ENCODE results near the gene FAM181B. TPM values are rescaled to one million over a fixed set of nuclear protein-coding genes. Genes with fewer than 3 reads are reported as not detected.

FAM181B gene
- total and polyA plus RNA-seq, 2 donors (not counting 3 experiments of a cell fraction or from before 2014, with no cell fraction given), result not detected

DNA sequence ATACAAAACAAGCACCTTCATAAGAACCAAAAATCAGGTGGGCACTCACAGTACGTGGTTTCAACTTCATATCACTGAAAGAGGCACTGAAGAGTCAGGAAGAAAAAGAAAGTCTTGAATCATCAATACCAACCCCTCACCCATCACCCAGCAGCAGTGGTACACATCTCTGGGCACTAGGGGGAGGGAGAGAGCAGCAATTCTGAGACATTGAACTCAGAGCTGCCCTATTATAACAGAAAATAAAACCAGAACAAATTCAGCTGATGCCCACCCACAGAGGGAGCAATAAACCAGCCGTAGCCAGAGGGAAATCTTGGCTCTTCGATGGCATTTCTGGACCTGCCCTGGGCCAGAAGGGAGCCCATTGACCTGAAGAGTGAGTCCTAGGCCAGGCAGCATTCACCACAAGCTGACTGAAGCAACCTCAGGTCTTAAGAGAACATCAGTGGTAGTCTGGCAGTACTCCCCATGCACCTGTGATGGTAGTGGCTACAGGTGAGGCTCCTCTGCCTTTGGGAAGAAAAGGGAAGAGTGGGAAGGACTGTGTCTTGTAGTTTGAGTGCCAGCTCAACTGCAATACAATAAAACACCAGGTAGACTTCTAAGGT lies 42.2 kb upstream of the FAM181B start:
- dilution Hi-C loops (cut with MboI; ENCODE audit: extremely low pct_ligation_motif_present, low sequenced_read_pairs), result no loop called here
- Histone ChIP-seq H3K27ac (ENCODE audit: insufficient read depth, low read depth, low read length) (no peak overlapping the region), H3K4me3 (replicated peaks in 1 of 3; ENCODE audit: insufficient read depth in 1 of 3, low read depth in 1 of 3, low read length in 3 of 3) (no peak overlapping the region), H3K4me1 (ENCODE audit: control insufficient read depth, extremely low read depth, insufficient read depth, low read length) (peaks cover 2% of the 10 kb centered on the region), H3K9ac (replicated peaks; ENCODE audit: extremely low read depth, insufficient read depth, low read length) (no peak overlapping the region), H3K36me3 (ENCODE audit: control insufficient read depth in 2 of 2, extremely low read depth in 1 of 2, insufficient read depth in 2 of 2, low read length in 2 of 2) (no peaks in the 10 kb centered on the region), H3K9me3 (replicated peaks; ENCODE audit: control insufficient read depth, insufficient read depth, low read length) (no peaks in the 10 kb centered on the region), H2AFZ (ENCODE audit: low read depth, low read length) (peak overlapping the region; percentile 28), H3K4me2 (ENCODE audit: insufficient read depth, low read length) (peak overlapping the region; percentile 13), H4K20me1 (replicated peaks; ENCODE audit: control insufficient read depth, extremely low read depth, insufficient read depth, low read length) (no peaks in the 10 kb centered on the region), H3K79me2 (ENCODE audit: control insufficient read depth, insufficient read depth, low read length) (no peaks in the 10 kb centered on the region), H3K27me3 (ENCODE audit: control insufficient read depth in 2 of 2, insufficient read depth in 2 of 2, low read length in 2 of 2) (no peaks in the 10 kb centered on the region), H3K9me1 (replicated peaks; ENCODE audit: control insufficient read depth, extremely low read depth, insufficient read depth, low read length) (no peaks in the 10 kb centered on the region)
- BruUV-seq (replicated peaks), result no TSS peak
- FAIRE-seq, result peak; percentile 68
- DNase-seq (ENCODE audit: low read depth, low spot score), result peak; percentile 85
- no peak for TF ChIP-seq GATA2 (IDR thresholded peaks at IDR 0.05; ENCODE audit: insufficient read depth, insufficient read length, low read depth, low read length)
- TF ChIP-seq, protein P1, sequence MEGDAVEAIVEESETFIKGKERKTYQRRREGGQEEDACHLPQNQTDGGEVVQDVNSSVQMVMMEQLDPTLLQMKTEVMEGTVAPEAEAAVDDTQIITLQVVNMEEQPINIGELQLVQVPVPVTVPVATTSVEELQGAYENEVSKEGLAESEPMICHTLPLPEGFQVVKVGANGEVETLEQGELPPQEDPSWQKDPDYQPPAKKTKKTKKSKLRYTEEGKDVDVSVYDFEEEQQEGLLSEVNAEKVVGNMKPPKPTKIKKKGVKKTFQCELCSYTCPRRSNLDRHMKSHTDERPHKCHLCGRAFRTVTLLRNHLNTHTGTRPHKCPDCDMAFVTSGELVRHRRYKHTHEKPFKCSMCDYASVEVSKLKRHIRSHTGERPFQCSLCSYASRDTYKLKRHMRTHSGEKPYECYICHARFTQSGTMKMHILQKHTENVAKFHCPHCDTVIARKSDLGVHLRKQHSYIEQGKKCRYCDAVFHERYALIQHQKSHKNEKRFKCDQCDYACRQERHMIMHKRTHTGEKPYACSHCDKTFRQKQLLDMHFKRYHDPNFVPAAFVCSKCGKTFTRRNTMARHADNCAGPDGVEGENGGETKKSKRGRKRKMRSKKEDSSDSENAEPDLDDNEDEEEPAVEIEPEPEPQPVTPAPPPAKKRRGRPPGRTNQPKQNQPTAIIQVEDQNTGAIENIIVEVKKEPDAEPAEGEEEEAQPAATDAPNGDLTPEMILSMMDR (IDR thresholded peaks at IDR 0.05; ENCODE audit: extremely low read depth in 1 of 2, insufficient read depth in 1 of 2, low read depth in 1 of 2, low read length in 2 of 2), result peak; percentile 86 to 95
- CTCF ChIA-PET, result interaction anchor here (0.6 to 4.0 kb wide), 59 partner anchors 9 to 1052 kb away, joined by 3 to 69 read pairs (median 5); partner anchors contain the start of genes DDIAS and PRCP
- POLR2A ChIA-PET, result no interaction called here
- intact Hi-C loops (cut with micrococcal nuclease), result loop anchor here (1.0 to 5.0 kb wide), 7 partner anchors 58 to 1041 kb away; partner anchors contain the start of genes PCF11 and PRCP

DNA sequence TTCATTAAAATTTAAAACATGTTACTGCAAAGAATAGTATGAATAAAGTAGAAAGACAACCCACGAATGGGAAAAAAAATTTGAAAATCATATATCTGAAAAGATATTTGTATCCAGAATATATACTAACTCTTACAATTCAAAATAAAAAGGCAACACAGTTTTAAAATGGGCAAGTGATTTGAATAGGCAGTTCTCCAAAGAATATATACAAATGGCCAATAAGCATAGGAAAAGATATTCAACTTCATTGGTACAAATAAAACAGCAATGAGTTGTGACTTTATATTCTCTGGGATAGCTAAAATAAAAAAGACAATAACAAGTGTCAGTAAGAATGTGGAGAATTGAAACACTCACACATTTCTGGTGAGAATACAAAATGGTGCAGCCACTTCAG lies 41.6 kb upstream of the FAM181B start:
- TF ChIP-seq EZH2 (IDR thresholded peaks at IDR 0.05; ENCODE audit: borderline replicate concordance, low read depth, low read length, severe bottlenecking), result no peak
- no peak for TF ChIP-seq POLR2AphosphoS5 (IDR thresholded peaks at IDR 0.05; ENCODE audit: insufficient read depth, low read depth, low read length)
- no peak for TF ChIP-seq POLR2A (IDR thresholded peaks at IDR 0.05; ENCODE audit: low read depth, low read length)
- TF ChIP-seq, protein P2, sequence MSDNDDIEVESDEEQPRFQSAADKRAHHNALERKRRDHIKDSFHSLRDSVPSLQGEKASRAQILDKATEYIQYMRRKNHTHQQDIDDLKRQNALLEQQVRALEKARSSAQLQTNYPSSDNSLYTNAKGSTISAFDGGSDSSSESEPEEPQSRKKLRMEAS (IDR thresholded peaks at IDR 0.05; ENCODE audit: insufficient read depth, insufficient read length), result no peak
- no peak for TF ChIP-seq JUN (IDR thresholded peaks at IDR 0.05; ENCODE audit: borderline replicate concordance, insufficient read depth, insufficient read length, low read depth)
- TF ChIP-seq, protein P1 (IDR thresholded peaks at IDR 0.05; ENCODE audit: extremely low read depth in 1 of 2, insufficient read depth in 1 of 2, low read depth in 1 of 2, low read length in 2 of 2), result no peak
- no peak for TF ChIP-seq FOS (IDR thresholded peaks at IDR 0.05; ENCODE audit: borderline replicate concordance, insufficient read depth, low read length)
- TF ChIP-seq GATA2 (IDR thresholded peaks at IDR 0.05; ENCODE audit: insufficient read depth, insufficient read length, low read depth, low read length), result no peak
- TF ChIP-seq MYC (IDR thresholded peaks at IDR 0.05; ENCODE audit: low read depth, low read length), result no peak
- intact Hi-C loops (cut with micrococcal nuclease), result loop anchor here (1.0 to 5.0 kb wide), 6 partner anchors 57 to 475 kb away; partner anchors contain the start of genes PCF11 and PRCP
- H3K4me1 ChIP-seq (ENCODE audit: control insufficient read depth, extremely low read depth, insufficient read depth, low read length), result peaks cover 2% of the 10 kb centered on the region
- no TSS peak for BruUV-seq (replicated peaks)
- FAIRE-seq (no peak), DNase-seq (ENCODE audit: low read depth, low spot score) (no peak)
- H4K20me1 ChIP-seq (replicated peaks; ENCODE audit: control insufficient read depth, extremely low read depth, insufficient read depth, low read length), result no peaks in the 10 kb centered on the region
- ChIA-PET CTCF (interaction anchor here (0.9 to 4.0 kb wide), 44 partner anchors 8 to 1052 kb away, joined by 3 to 69 read pairs (median 5); partner anchors contain the start of genes DDIAS and PRCP), POLR2A (no interaction called here)
- dilution Hi-C loops (cut with MboI; ENCODE audit: extremely low pct_ligation_motif_present, low sequenced_read_pairs), result no loop called here
- H3K4me3 ChIP-seq (replicated peaks in 1 of 3; ENCODE audit: insufficient read depth in 1 of 3, low read depth in 1 of 3, low read length in 3 of 3), result no peak overlapping the region
- H3K27ac ChIP-seq (ENCODE audit: insufficient read depth, low read depth, low read length), result no peak overlapping the region
- H3K27me3 ChIP-seq (ENCODE audit: control insufficient read depth in 2 of 2, insufficient read depth in 2 of 2, low read length in 2 of 2), result no peaks in the 10 kb centered on the region
- H3K9me1 ChIP-seq (replicated peaks; ENCODE audit: control insufficient read depth, extremely low read depth, insufficient read depth, low read length), result no peaks in the 10 kb centered on the region
- H2AFZ ChIP-seq (ENCODE audit: low read depth, low read length), result no peak overlapping the region
- H3K4me2 ChIP-seq (ENCODE audit: insufficient read depth, low read length), result no peak overlapping the region
- H3K9me3 ChIP-seq (replicated peaks; ENCODE audit: control insufficient read depth, insufficient read depth, low read length), result no peaks in the 10 kb centered on the region
- no peaks in the 10 kb centered on the region for H3K36me3 ChIP-seq (ENCODE audit: control insufficient read depth in 2 of 2, extremely low read depth in 1 of 2, insufficient read depth in 2 of 2, low read length in 2 of 2)
- H3K9ac ChIP-seq (replicated peaks; ENCODE audit: extremely low read depth, insufficient read depth, low read length), result no peak overlapping the region
- no peaks in the 10 kb centered on the region for H3K79me2 ChIP-seq (ENCODE audit: control insufficient read depth, insufficient read depth, low read length)
